Inflammatory macrophage treated with lipopolysaccharide for 4 hours (primary cell): ENCODE measurements around the gene MYO1D.
"Not testable (repeated sequence)": the region's sequence is repeated elsewhere in the genome, so short reads cannot be mapped to it uniquely, and the experiment has no call there.

Experiments
- DNase-seq: peaks from one replicate; pipeline ENCODE4 v3.0.0-alpha.2; 2020

The MYO1D gene

DNA sequence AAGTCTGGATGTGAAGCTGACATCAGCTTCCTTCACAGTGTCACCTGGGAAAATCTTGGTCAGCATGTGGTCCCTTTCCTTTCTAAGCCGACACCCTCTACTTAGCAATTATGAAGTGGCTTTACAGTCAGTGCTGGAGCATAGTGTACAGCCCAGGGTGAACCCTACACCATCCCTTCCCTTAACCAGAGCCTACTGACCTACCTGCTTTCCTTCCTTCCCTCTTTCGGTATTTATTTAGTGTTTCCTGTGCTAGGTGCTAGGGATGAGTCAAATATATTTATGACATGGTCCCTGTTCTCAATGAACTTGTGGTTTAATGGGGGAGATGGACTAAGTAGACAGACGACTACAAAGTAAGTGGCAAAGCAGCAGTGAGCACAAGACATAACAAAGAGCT is 312.6 kb downstream of the MYO1D start:
- DNase-seq, result no peak

DNA sequence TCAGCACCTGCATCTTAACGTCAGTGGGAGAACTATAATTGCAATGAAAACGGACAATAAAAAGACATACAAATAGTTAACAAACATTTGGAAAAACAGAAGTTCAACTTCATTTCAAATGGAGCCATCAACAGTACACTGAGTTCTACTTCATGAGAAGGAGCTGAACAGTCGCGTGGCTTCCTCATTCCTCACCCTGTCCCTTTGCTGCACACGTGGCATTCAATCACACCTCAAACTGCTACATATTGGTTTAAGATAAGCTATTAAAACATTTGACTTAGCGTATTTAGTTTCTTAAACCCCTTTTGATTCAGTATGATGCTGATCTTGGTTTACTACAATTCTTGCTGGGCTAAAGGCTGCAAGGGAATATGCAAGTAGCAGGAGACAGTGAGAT is 313.3 kb downstream of the MYO1D start:
- DNase-seq, result no peak

DNA sequence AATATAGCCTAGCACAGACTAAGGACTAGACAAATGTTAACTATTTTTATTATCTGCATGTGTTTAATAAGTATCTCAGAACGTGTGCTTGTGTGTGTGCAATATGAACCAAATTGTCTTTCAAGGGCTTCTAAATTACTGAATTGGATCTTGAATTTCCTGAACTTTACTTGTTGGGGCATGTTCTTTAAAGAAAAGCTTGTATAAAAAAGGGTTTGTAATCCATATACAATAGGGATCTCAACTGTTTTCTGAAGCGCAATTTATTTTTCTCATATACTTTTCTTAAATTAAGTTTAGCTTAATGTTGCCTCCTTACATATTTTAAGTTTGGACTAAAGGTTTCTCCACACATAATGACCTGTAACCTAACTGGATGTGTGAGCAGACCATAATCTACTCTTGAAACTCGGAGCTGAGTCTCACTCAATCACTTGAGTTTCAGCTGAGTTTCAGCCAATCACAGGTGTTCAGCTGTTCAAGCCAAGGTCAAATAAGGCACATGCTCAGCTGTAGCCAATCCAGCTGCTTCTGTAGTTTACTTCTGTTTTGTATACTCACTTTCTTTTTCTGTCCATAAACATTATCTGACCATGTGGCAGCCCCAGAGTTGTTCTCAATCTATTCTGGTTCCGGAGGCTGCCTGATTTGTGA is 317.8 kb downstream of the MYO1D start:
- no peak for DNase-seq

DNA sequence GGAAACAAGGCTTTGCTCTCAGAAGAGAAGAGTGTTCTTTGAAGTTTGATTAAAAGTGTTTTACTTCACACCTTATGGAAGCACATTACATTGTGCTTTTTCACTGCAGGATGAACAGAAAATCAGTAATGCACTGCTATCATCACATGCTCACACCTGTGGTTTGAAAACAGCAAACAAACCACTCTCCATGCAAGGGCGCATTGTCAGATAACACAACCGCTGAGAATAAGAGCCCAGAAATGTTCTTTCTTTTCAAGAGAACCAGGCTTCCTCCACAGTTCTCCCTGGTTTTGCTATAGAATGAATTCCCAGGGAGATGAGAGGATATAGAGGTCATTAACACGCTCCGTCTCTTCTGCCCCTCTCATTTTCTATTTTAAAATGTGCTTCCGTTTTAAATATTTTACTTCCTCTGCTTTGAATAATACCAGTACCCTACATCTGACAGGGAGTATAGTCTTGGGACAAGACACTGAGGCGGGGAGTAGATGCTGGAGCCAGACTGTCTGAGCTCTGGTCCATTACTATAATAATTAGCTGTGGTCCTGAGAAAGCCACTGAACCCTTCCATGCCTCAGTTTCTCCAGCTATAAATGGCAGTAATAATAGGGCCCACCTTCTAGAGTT is 318.5 kb downstream of the MYO1D start:
- no peak for DNase-seq

DNA sequence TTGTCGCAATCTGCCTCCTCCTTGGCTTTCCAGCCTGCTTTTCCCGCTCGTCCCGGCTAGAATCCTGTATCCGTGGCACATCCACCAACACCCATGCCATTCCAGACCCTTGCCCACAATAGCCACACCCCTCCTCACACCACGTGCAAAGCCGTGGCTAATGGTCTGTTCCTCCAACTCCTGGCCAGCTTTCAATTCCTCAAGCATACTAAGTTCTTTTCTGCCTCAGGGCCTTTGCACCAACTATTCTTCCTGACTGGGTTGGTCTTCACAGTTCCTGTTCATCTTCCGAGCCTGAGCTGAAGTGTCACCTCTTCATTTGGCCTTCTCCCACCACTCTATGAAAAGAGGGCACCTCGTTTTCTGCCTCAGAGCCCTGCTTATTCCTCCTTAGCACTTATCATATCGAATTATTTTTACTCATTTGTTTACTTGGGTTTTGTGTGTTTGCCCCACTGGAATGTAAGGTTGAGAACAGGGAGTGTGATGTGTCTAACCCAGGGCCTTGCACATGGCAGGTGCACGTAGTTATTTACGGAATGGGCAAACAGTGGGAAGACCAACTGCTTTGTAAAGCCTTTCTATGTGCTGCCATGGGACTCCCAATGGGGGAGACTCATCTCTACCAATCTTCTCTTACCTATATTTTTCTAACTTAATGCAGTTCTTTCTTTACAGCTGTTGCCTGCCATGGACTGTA is 321.2 kb downstream of the MYO1D start:
- DNase-seq, result no peak

DNA sequence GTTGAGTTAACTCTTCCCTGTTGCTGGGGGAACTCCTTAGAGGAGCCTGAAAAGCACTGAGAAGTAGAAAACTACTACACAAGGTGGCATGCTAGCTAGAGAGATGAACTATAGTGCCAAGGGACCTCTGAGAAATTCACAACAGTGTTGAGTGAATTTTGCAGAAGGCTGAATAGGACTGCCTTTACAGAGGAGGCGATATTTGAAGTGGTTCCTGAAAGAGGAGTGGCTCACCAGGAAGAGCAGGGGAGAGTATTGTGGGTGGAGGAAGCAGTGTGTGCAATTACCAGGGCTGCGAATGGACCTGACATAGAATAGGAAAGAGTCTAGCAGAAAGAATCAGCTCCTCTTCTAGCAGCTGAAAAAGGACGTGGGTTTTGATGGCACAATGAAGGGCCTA is 323.8 kb downstream of the MYO1D start:
- DNase-seq, result peak; percentile 45

DNA sequence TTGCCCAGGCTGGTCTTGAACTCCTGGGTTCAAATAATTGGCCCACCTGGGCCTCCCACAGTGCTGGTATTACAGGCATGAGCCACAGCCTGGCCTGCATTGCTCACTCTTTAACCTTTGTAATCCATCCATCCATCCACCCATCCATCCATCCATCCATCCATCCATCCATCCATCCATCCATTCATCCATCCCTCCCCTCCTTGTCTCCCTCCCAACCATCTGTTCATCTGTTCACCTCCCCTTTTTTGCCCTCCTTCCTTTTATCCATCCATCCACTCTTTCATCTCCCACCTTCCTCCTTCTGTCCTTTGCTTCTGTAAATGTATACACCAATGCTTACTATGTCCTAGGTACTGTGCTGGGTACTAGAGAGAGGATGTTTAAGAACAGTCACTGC is 324.6 kb downstream of the MYO1D start:
- DNase-seq, result no peak

DNA sequence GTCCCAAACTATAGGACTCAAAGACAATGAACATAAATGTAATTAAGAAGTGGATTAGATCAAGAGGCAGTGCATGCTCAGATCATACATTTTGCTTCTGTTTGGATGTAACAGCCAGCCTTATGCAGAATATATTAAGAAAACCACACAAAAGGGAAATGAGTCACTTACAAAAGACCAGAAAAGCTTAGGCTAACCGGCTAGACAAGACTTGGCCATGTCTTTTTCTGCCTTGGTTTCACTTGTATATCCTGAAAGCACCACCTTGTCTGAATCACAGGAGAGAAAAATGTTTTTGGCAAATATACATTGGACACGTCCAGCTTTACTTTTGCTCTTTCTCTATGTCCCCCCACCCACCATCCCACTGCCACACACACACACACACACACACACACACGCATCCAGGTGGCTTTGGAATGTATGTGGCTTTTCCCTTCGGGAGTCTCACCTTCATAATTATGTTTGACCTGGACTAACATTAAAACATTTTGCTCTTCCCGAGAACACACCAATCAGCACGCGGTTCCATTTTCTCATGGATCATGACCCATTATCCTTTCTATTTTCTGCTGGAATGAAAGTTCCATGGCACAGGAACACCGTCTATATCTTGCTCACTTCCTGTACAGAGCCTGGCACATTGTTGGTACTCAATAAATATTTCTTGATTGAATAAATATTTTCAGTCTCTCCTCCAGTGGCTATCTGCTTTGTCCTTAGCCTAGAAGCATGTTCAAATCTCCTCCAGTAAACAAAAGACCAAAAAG is 325.6 kb downstream of the MYO1D start:
- DNase-seq, result peak; percentile 44

DNA sequence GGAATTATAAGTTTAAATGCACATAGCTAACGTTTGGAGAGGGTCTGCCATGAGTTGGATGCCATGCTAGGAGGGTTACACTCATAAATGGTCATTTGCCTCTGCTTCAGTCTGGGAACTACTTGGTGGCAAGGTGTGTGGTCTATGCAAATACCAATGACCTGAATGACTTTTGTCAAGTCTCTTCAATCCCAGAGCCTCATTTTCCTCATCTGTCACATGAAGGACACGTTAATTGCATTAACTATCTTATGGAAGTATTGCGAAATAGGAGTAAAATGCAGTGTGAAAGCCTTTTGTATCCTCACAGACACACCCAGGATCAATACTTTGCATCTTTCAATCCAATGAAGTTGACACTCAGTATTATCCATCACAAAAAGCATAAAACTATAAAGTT is 327.4 kb downstream of the MYO1D start:
- no peak for DNase-seq

DNA sequence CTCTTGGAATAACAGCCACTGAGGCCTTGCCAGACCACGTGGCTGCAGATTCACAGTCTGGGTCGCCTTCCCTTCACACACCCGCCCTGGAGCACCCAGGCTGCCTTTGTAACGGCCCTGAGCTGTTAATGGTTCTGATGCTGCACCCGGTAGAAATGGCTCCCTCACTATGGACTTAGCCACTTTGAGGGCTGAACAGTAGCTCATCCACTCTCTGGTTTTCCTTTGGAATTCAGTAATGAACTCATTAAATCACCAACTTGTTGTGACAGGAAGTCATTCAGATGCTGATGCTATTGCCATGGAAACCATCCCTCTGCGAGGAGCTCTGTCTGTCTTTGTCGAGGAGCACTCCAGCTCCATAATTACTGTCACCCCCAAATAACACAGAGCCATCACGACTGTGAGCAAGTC is 330.9 kb downstream of the MYO1D start:
- DNase-seq, result no peak

DNA sequence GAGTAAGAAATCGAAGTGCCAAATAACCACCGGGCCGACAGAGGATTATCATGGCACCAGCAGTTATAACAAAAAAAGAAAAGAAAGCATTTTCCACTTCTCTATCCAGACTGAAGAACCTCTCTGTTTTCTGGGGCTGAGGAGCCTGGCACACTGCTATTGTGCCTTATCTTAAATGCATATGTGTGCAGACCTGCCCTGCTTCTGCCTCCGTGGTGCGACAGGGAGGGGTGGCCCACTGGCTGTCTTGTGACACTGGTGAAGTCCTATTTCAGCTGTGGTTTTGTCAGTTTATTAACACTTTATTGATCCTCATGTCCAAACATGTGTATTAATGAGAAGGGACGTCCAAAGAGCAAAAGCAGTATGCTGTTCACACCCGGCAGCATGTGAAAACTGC is 334.7 kb downstream of the MYO1D start:
- no peak for DNase-seq

DNA sequence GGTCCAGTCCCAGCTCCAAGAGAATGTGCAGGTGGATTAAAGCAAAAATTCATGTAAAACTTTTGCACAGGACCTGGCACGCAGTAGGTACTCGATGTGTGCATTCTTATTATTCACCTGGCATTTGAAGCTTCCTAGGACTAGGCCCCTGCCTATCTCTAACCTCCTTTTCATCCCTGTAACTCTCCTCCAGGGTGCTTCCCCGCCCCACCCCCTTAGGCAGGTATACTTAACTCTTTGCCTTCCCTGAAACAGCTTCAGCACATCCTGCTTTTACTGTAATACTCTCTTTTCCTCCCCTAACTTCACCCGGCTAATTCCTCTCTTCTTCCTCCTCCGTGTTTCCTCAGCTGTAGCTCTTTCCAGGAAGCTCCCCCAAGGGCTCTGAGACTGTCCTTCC is 335.3 kb downstream of the MYO1D start:
- DNase-seq, result no peak

DNA sequence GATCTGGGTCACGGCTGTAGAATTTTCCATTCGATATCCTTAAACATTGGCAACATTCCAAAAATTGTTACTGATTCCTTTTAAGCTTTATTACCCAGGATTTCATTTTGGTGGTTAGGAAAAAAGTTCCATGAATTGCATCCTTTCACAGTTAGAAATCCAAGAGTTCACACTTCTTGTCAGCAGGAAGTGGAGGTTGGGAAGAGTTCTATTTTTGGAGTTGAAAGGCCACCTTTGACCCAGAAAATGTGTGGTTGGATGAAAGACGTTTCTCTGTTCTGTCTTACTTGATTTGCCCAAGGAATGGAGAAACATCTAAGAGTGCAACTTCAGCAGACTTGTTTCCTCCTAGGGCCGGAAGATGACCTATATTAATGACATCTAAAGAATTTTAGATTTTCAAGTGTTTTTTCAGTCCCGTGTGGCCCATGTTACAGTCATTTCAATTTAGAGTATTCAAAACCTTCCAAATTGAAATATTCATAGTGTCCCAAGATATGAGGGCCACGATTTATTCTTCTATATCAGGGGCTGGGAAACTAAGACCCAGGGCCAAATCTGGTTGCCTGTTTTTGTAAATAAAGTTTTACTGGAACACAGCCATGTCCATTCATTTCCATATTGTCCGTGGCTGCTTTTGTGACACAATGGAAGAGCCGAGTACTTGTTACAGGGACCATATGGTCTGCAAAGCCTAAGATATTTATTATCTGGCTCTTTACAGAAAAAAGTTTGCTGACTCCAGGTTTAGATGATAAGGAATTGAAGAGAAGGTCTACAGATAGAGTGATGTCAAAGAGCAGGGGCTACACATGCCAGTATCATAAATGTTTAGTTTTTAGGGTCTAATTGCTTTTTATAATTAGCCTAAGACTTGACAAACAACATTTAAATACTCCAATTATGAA is 339.9 kb downstream of the MYO1D start:
- DNase-seq, result peak; percentile 22

DNA sequence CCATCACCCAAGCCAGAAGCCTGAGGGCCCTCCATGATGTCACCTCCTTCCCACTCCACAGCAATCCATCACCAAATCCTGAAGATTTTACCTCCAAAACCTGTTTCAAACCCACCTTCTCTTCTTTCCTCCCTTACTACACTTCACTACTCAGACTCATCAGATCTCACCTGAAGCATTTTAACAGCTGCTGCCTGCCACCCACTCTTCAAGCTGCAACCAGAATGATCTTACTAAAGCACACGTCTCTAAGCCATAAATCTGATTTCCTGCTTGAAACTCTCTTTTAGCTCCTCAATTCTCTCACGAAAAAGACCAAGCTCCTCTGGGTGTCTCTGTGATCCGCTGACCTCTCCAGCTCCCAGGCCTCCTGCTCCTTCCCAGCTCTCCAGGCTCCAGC is 343.6 kb downstream of the MYO1D start:
- no peak for DNase-seq

DNA sequence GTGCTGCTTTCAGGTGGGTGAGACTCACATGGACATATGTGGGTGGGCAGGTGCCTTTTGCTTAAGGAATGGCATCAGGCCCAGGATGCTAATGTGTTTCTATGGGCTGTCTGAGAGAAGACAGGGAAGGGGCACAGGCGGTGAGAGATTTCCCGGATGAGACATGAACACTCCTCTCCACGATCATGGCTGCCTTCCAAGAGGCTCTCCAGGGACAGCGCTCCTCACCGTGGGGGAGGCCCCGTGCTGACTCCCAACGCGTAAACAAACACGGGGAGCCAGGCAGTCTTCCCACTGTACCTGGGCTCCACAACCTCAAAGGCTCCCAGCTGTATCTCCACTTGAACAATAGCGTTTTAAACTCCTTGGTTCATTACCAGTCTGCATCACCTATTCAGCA is 347.3 kb downstream of the MYO1D start:
- DNase-seq, result no peak

DNA sequence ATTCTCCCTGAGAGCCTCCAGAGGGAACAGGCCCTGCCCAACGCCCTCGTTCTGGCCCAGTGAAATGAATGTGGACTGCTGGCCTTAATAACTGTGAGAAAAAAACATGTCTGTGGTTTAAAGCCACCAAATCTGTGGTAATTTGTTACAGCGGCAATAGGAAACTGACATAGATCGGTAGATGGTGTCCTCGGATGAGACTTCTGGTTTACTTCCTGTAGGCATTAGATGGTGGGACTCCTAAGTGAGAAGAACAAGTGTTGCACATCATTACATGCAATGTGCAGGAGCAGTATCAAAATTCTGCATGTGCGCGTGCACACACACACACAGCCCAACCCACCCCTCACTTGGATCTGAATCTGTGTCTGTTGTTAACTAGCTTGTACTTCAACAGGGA is 348.1 kb downstream of the MYO1D start:
- DNase-seq, result no peak

DNA sequence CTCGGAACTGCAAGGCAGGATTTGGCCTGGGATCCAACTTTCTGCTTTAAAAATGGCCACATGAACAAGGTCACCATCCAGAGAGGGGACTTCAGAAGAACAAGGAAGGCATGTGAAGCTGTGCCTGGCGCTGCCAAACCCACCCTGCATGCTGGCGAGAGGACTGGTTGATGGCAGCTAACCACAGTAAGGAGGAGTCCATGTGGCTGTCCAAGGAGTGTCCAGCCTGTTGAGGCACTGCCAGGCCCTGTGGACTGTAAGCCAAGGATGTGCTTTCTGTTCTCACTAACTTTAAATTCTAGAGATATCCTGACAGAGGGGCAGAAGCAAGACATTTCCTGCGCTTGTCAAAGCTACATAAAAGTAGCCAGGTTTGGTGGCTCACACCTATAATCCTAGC is 349.8 kb downstream of the MYO1D start:
- DNase-seq, result no peak

DNA sequence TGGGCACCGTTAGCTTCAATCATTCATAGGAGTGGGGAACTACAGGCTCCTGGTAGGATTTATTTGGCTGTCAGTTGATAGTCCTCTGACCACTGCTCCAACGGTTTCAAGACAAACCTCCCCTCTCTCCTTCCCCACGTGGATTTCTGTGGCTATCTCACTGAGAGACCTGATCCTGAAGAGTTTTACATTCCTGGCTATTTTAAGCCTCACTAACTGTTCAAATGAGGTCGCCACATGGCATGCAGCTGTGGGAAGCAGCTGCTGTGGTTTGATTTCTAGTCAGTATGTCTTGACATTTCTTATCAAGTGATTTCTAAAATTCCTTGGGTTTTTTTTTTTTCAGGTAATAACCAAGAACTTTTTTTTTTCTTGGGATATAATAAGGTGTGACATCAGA is 351.8 kb downstream of the MYO1D start:
- DNase-seq, result no peak

DNA sequence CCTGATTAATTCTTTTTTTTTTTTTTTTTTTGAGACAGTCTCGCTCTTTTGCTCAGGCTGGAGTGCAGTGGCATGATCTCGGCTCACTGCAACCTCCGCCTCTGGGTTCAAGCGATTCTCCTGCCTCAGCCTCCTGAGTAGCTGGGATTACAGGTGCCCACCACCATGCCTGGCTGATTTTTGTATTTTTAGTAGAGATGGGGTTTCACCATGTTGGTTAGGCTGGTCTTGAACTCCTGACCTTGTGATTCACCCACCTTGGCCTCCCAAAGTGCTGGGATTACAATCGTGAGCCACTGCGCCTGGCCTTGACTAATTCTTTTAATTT is 352.4 kb downstream of the MYO1D start:
- DNase-seq, result not testable (repeated sequence)

DNA sequence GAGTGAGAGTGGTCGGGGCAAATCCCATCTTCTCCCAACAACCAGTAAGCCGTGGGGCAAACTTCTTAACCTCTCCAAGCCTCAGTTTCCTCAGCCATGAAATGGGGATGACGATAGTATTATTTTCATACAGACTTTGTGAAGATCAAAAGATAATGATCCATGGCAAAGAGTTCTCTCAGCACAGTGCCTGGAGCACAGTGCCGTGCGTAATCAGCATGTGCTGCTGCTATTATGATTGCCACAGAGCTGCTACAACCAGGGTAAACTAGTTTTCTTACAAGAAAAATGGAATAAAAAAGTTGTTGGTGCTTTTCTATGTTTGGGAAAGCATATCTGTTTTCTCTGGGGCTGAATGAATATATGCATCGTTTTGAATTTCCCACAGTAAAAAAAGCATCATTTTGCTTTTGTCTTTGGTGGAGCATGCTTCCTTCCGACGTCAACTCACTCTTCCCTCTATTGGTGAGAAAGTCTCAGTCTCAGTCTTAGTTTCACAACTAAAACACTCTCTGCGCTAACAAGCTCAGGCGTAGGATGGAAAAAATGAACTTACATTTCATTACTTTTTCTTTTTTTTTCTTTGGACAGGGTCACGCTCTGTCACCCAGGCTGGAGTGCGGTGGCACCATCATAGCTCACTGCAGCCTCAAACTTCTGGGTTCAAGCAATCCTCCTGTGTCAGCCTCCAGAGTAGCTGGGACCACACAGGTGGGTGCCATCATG is 352.9 kb downstream of the MYO1D start:
- DNase-seq, result no peak

DNA sequence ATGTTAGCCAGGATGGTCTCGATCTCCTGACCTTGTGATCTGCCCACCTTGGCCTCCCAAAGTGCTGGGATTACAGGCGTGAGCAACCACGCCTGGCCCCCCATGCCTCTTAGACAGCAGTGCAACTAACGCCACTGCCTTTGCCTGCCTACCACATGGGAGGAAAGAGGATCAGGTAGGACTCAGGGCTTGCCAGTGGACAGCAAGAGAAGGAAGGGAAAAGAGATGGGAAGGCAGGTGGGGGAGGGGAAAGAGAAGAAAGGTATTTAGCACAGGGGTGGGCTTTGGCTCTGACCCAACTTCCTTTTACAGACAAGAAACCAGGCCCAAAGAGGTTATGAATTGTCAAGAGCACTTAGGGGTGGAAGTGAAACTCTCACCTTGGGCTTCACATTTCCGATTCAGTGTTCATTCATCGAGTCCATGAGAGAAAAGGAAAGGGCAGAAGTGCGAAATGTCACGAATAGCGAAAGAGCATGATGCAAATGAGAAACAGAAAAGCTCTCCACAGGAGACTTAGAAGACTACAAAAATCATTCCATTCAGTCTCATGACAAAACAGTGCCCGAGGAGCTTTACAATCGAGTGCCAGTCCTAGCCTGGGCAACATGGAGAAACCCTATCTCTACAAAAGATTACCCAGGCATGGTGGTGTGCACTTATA is 353.8 kb downstream of the MYO1D start:
- no peak for DNase-seq
